Pancreas (tissue), 10 donors: ENCODE data around the gene SLC36A4. TPM values are rescaled to one million over a fixed set of nuclear protein-coding genes. Genes with fewer than 3 reads are reported as not detected.
A peak's percentile ranks its signal among the peaks of the same experiment; 100 is the strongest.

Experiments used
- ATAC-seq, 4 donors: fragments of 200-7000 bp; cut with Tn5 transposase; one replicate each; pipeline versions ENCODE4 v1.8.0 to v1.9.1; 2020; ENCODE audit warnings: mild to moderate bottlenecking in 4 of 4, moderate library complexity in 4 of 4
- DNase-seq, 6 donors: peaks; one replicate each; pipeline ENCODE4 v3.0.0-alpha.2; 2020
- FAIRE-seq: peaks from 2 replicates; lab custom pipeline; 2012; peaks lifted over from hg19 to GRCh38; lab: Jason Lieb, UNC
- H3K27ac ChIP-seq, 4 donors: fragments of 200-600 bp; sonication (generic); 1 replicate in 3 of 4; 2 replicates in 1 of 4; pipeline versions ENCODE4 v1.5.0 to v1.8.0; 2020
- H3K27me3 ChIP-seq, 4 donors: fragments of 200-600 bp; one replicate each; pipeline ENCODE4 v1.8.0; 2021
- H3K36me3 ChIP-seq, 3 donors: fragments of 200-600 bp; sonication (generic) in 1 of 3; one replicate each; pipeline versions ENCODE4 v1.5.0 to v1.8.0; 2020 to 2021
- H3K4me1 ChIP-seq, 3 donors: fragments of 200-600 bp; one replicate each; pipeline ENCODE4 v1.8.0; 2021
- H3K4me3 ChIP-seq, 4 donors: fragments of 200-600 bp; sonication (generic) in 2 of 4; one replicate each; pipeline versions ENCODE4 v1.5.0 to v1.8.0; 2020 to 2021
- H3K9me3 ChIP-seq, 4 donors: fragments of 200-600 bp; one replicate each; pipeline ENCODE4 v1.8.0; 2021
- WGBS, 2 donors: extraction: QIAGEN DNeasy Blood & Tissue Kit; methylation state at CpG; one replicate each; pipeline ENCODE4 v1.1.7; 2013; 5-methylcytosine and 5-hydroxymethylcytosine counted together
- intact Hi-C, 3 donors: fragments of 100-400 bp; cut with DNase I; formaldehyde crosslinking; loops; one replicate each; pipeline versions ENCODE4 v1.11.1 to v1.14.2; 2022
- polyA plus RNA-seq, 2 donors: library from polyadenylated mRNA; stranded (reverse); fragments of 200-250 nt; gene quantifications; one replicate each; pipeline ENCODE4 v1.2.3, GENCODE V29; 2013
- total RNA-seq, 6 donors: library from RNA; stranded (reverse); fragmentation: NEBNext Ultra II Directional in 4 of 6; extraction: Animal tissue kit (Norgen Biotek cat#: 25700) in 4 of 6; gene quantifications; one replicate each; pipeline versions ENCODE4 v1.2.1 to v1.2.4, GENCODE V29; 2021 to 2023
- TF ChIP-seq, protein P1 (sequence below), 4 donors: fragments of 200-600 bp; sonication (generic) in 3 of 4; IDR thresholded peaks; one replicate each; pipeline versions ENCODE4 v1.5.0 to v1.8.0; 2021; ENCODE audit warnings: antibody characterized with exemption in 4 of 4
- donor health status: healthy with polysubstance abuse.
- donor health status: DM: no; HTN: no; CAD: no; lungs with moderate emphysema.
- donor health status: DM: no; HTN: no; CAD: no.
- donor health status: control.
- donor health status: control.
- donor health status: Bipolar disorder and iron deficiency.
- donor health status: DM: yes; HTN: yes; CAD: no.
- donor health status: DM: no; HTN: no; CAD: no.
- donor health status: DM: no; HTN: no; CAD: no.
- donor health status: DM: yes; HTN: yes; CAD: no.

Gene SLC36A4
- total and polyA plus RNA-seq, 8 donors = 1.8 to 10.0 (median 5.1) TPM

DNA sequence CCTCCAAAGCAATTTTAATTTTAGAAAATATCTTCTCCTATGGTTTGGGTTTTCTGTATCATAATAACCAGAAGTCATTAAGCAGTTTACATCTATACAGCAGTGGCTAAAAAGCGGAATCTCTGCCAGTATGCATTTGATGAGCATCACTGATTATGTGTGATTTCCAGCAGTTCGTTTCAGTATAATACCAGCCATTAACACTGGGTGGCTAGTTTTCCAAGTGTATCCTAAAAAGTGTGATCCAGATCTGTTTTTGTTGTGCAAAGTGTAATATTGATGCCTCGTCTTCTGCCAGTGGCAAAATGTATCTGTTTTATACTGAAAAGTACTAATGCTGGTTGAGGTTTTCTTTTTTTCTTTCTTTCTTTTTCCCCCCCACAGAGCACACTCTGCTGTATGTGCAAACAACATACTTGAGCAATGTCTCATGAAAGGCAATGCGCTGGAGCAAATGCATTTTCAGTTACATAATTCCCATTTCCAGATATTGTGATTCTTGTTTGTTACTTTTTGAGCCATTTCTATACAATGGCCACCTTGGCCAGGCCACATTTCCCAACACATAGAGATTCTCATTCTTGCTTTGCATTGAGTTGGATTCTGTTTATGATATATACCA is 64.2 kb downstream of the SLC36A4 start:
- Histone ChIP-seq H3K27ac (no peak overlapping the region), H3K27me3 (no peaks in the 10 kb centered on the region), H3K4me1 (no peaks in the 10 kb centered on the region), H3K4me3 (no peak overlapping the region), H3K9me3 (no peaks in the 10 kb centered on the region), H3K36me3 (no peaks in the 10 kb centered on the region)
- WGBS, 2 donors = 77 to 82% methylated on average over 4 of the region's 4 CpGs
- TF ChIP-seq, protein P1, sequence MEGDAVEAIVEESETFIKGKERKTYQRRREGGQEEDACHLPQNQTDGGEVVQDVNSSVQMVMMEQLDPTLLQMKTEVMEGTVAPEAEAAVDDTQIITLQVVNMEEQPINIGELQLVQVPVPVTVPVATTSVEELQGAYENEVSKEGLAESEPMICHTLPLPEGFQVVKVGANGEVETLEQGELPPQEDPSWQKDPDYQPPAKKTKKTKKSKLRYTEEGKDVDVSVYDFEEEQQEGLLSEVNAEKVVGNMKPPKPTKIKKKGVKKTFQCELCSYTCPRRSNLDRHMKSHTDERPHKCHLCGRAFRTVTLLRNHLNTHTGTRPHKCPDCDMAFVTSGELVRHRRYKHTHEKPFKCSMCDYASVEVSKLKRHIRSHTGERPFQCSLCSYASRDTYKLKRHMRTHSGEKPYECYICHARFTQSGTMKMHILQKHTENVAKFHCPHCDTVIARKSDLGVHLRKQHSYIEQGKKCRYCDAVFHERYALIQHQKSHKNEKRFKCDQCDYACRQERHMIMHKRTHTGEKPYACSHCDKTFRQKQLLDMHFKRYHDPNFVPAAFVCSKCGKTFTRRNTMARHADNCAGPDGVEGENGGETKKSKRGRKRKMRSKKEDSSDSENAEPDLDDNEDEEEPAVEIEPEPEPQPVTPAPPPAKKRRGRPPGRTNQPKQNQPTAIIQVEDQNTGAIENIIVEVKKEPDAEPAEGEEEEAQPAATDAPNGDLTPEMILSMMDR (IDR thresholded peaks at IDR 0.05) = no peak
- DNase-seq = no peak
- intact Hi-C loops = no loop called here
- ATAC-seq = no peak
- FAIRE-seq = no peak

DNA sequence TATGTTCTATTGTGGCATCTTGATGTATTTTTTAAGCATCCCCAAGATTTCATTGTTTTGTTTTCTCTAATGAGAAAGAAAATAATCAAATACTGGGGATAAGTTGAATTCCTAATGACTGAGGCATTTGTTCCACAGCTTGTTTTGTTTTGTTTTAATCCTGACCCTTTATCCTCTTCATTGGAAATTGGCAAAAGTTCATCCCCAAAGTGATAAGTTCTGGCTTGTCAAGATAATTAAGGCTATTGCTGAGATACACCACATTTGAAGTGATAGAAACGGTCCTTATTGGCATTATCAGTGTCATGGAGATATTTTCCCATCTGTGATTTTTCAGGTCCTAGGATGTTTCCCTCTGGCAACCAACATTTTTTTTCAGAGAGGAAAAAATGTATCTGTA is 65.0 kb downstream of the SLC36A4 start:
- no peaks in the 10 kb centered on the region for H3K27me3 ChIP-seq
- no peak overlapping the region for H3K4me3 ChIP-seq
- intact Hi-C loops = no loop called here
- H3K27ac ChIP-seq = no peak overlapping the region
- H3K4me1 ChIP-seq = no peaks in the 10 kb centered on the region
- no peaks in the 10 kb centered on the region for H3K9me3 ChIP-seq
- FAIRE-seq = no peak
- TF ChIP-seq, protein P1 (IDR thresholded peaks at IDR 0.05) = no peak
- no peak for DNase-seq
- no peaks in the 10 kb centered on the region for H3K36me3 ChIP-seq
- WGBS, 2 donors = 24 to 33% methylated on average over 1 of the region's 1 CpG
- no peak for ATAC-seq

DNA sequence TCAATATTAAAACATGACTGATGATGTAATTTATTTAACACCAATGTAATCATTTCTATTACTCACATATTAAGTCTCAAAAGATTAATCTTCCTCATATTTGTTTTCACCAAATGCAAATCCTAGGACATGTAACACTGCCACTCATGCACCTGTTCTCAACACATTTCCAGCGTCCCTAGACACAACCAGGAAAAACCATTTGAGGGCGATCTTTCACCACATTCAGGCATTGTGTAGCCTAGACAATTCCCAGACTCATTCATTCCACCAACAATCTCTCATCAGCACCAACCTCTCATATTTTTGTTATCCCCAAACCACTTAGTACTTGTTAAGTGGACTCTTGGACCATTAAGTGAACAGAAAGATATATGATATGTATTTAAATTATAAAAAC is 66.1 kb downstream of the SLC36A4 start:
- 15 to 16% methylated on average over 2 of the region's 2 CpGs for WGBS, 2 donors
- FAIRE-seq (no peak), DNase-seq (no peak)

DNA sequence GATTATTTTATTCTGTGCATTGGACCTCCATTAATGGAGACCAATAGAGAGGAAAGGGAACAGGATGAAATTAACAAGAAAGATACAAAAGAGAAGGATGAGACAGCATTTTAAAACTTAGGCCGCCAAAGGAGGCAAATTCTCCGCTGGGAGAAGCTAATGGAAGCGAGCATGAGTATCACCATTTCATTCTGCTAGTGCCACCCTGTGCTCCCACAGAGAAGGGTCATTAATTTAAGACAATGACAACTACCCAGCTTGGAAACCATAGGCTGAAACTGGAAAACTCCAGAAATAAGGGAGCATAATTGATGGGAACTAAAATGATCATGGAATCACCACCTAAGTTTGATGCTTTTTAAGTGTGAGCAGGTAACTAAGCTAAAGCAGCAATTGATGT is 69.2 kb downstream of the SLC36A4 start:
- intact Hi-C loops = no loop called here
- Histone ChIP-seq H3K27me3 (no peaks in the 10 kb centered on the region), H3K27ac (no peak overlapping the region), H3K4me3 (no peak overlapping the region), H3K36me3 (no peaks in the 10 kb centered on the region), H3K4me1 (peaks cover 0 to 5% (median 3%) of the 10 kb centered on the region in 3 donors), H3K9me3 (no peaks in the 10 kb centered on the region)
- ATAC-seq = no peak
- no peak for FAIRE-seq
- DNase-seq = no peak
- TF ChIP-seq, protein P1 (IDR thresholded peaks at IDR 0.05) = no peak
- 89 to 92% methylated on average over 3 of the region's 3 CpGs for WGBS, 2 donors

More for the DNA sequence above, 66.1 kb downstream of the SLC36A4 start:
- peak in 3 of 4 donors; percentile 50 to 70 (median 55) for ATAC-seq
- Histone ChIP-seq H3K36me3 (no peaks in the 10 kb centered on the region), H3K27me3 (no peaks in the 10 kb centered on the region), H3K4me3 (no peak overlapping the region), H3K9me3 (no peaks in the 10 kb centered on the region), H3K4me1 (no peaks in the 10 kb centered on the region), H3K27ac (no peak overlapping the region)
- intact Hi-C loops = no loop called here
- TF ChIP-seq, protein P1 (IDR thresholded peaks at IDR 0.05) = no peak

DNA sequence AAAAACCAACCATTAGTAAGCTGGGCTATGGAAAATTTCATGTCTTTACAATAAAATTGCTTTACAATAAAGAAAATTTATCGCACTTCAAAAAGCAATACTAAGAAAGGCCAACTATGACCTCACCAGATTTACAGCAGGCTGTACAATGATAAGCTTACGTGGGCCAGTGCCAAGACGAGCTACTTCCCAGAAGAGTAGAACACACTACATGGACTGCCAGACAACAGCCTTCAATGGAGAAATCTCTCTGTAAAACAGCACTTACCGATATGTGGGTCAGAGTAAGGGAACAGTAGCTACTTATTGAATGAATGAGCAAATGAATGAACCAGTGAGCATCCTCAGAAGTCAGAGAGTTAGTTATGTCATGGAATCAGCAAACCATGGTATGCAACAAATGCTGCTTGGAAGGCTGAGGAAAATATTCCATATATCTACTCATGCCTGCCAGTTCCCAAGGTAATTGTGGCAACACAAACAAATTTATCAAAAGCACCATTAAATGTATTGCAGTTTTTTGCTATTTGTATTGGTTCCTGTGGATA is 74.4 kb downstream of the SLC36A4 start:
- Histone ChIP-seq H3K27ac (peak overlapping the region in 1 of 4 donors; percentile 49), H3K4me3 (no peak overlapping the region), H3K27me3 (no peaks in the 10 kb centered on the region), H3K36me3 (no peaks in the 10 kb centered on the region), H3K4me1 (peaks cover 0 to 7% (median 4%) of the 10 kb centered on the region in 3 donors), H3K9me3 (no peaks in the 10 kb centered on the region)
- WGBS, 2 donors = 28 to 30% methylated on average over 4 of the region's 4 CpGs
- TF ChIP-seq, protein P1 (IDR thresholded peaks at IDR 0.05) = no peak
- intact Hi-C loops = no loop called here
- peak; percentile 95 to 99 (median 97) for ATAC-seq
- DNase-seq = peak in 5 of 6 donors; percentile 67 to 76 (median 74)
- no peak for FAIRE-seq
